Keratinocyte (primary cell): ENCODE data around the gene SPATA16. TPM values are rescaled to one million over a fixed set of nuclear protein-coding genes. Genes with fewer than 3 reads are reported as not detected.

ENCODE experiments used
- DNase-seq: peaks from one replicate; pipeline ENCODE4 v3.0.0-alpha.2; 2011; ENCODE audit warnings: low read depth, missing footprints, low spot score
- FAIRE-seq: peaks from 2 replicates; lab custom pipeline; 2011; peaks lifted over from hg19 to GRCh38; lab: Jason Lieb, UNC
- H2AFZ ChIP-seq: 2 replicates; pipeline ENCODE4 v1.6.0; 2012; ENCODE audit warnings: low read length, control low read depth, inconsistent platforms; ENCODE audit not compliant: control insufficient read depth
- H3K27ac ChIP-seq: 2 replicates; pipeline ENCODE4 v1.5.1; 2011; ENCODE audit warnings: low read length; ENCODE audit not compliant: control insufficient read depth, insufficient read depth
- H3K27me3 ChIP-seq: 3 replicates; pipeline ENCODE4 v1.6.0; 2011; ENCODE audit warnings: low read length; ENCODE audit not compliant: control insufficient read depth, insufficient read depth; ENCODE audit errors: extremely low read depth
- H3K36me3 ChIP-seq, 2 experiments: 2 replicates in 1 of 2; 3 replicates in 1 of 2; pipeline ENCODE4 v1.5.1; 2011; ENCODE audit warnings: low read length in 2 of 2, mild to moderate bottlenecking in 1 of 2; ENCODE audit not compliant: control insufficient read depth in 2 of 2, insufficient read depth in 2 of 2; ENCODE audit errors: extremely low read depth in 1 of 2
- H3K4me1 ChIP-seq: 3 replicates; pipeline ENCODE4 v1.5.1; 2011; ENCODE audit warnings: low read length; ENCODE audit not compliant: control insufficient read depth, insufficient read depth; ENCODE audit errors: extremely low read depth
- H3K4me2 ChIP-seq: 3 replicates; pipeline ENCODE4 v1.6.0; 2011; ENCODE audit warnings: low read depth, low read length; ENCODE audit not compliant: control insufficient read depth, insufficient read depth; ENCODE audit errors: extremely low read depth
- H3K4me3 ChIP-seq, 3 experiments: fragments of 200-600 bp in 1 of 3; sonication (generic) in 1 of 3; 2 replicates in 2 of 3; 3 replicates in 1 of 3; pipeline ENCODE4 v1.5.1; 2011 to 2016; ENCODE audit warnings: low read length in 3 of 3, mild to moderate bottlenecking in 3 of 3, control low read depth in 2 of 3, inconsistent platforms in 1 of 3, low read depth in 1 of 3, mixed read lengths in 1 of 3, mixed run types in 1 of 3, moderate library complexity in 1 of 3; ENCODE audit not compliant: control insufficient read depth in 2 of 3, insufficient read depth in 2 of 3; ENCODE audit errors: extremely low read depth in 1 of 3
- H3K79me2 ChIP-seq: 2 replicates; pipeline ENCODE4 v1.6.0; 2012; ENCODE audit warnings: low read length; ENCODE audit not compliant: control insufficient read depth, insufficient read depth
- H3K9ac ChIP-seq: 3 replicates; pipeline ENCODE4 v1.6.0; 2011; ENCODE audit warnings: low read length; ENCODE audit not compliant: control insufficient read depth, insufficient read depth; ENCODE audit errors: extremely low read depth
- H3K9me1 ChIP-seq: 3 replicates; pipeline ENCODE4 v1.6.0; 2011; ENCODE audit warnings: low read length; ENCODE audit not compliant: control insufficient read depth, insufficient read depth; ENCODE audit errors: extremely low read depth
- H3K9me3 ChIP-seq: 2 replicates; pipeline ENCODE4 v1.5.1; 2012; ENCODE audit warnings: low read depth, low read length; ENCODE audit not compliant: control insufficient read depth
- H4K20me1 ChIP-seq: 3 replicates; pipeline ENCODE4 v1.6.0; 2011; ENCODE audit warnings: low read length; ENCODE audit not compliant: control insufficient read depth, insufficient read depth; ENCODE audit errors: extremely low read depth
- CTCF ChIP-seq, 3 experiments: IDR thresholded peaks in 1 of 3; conservative IDR thresholded peaks in 1 of 3; optimal IDR thresholded peaks in 1 of 3; 2 replicates in 2 of 3; 3 replicates in 1 of 3; pipeline versions ENCODE3 to v1.5.1; 2011; ENCODE audit warnings: low read length in 3 of 3, mild to moderate bottlenecking in 3 of 3, moderate library complexity in 2 of 3, control low read depth in 1 of 3, inconsistent platforms in 1 of 3; ENCODE audit not compliant: insufficient read depth in 2 of 3; ENCODE audit errors: extremely low read depth in 1 of 3
- EZH2 ChIP-seq: IDR thresholded peaks from one replicate; pipeline ENCODE4 v1.6.1; 2012; ENCODE audit warnings: inconsistent platforms, mild to moderate bottlenecking, low read length, moderate library complexity
- dilution Hi-C: fragments of 300-500 bp; cut with MboI; formaldehyde crosslinking; loops from one replicate; pipeline ENCODE4 v1.7.0; 2020; ENCODE audit warnings: low sequenced_read_pairs; ENCODE audit not compliant: extremely low pct_ligation_motif_present
- polyA plus RNA-seq, 5 experiments: library from polyadenylated mRNA; depleted of rRNA in 3 of 5; stranded (reverse) in 3 of 5; stranded (forward) in 1 of 5; unstranded in 1 of 5; fragments of >200 nt; gene quantifications; 1 replicate in 1 of 5; 2 replicates in 3 of 5; 3 replicates in 1 of 5; pipeline versions ENCODE4 v1.2.1 to v1.2.3, GENCODE V29; 2011 to 2012; ENCODE audit warnings: missing spikeins in 2 of 5, low read depth in 1 of 5, low replicate concordance in 1 of 5

SPATA16 gene
- polyA plus RNA-seq, 1 donor (not counting 4 experiments of a cell fraction or from before 2014, with no cell fraction given) = not detected

GRCh38 chr3:173008978-173009377, 132.1 kb downstream of the SPATA16 start:
- FAIRE-seq (no peak), DNase-seq (no peak)
- H3K9me1 ChIP-seq = no peaks in the 10 kb centered on the region
- H3K79me2 ChIP-seq = no peaks in the 10 kb centered on the region
- no peaks in the 10 kb centered on the region for H3K36me3 ChIP-seq
- dilution Hi-C loops = no loop called here
- no peaks in the 10 kb centered on the region for H3K4me1 ChIP-seq
- TF ChIP-seq EZH2 = no peak
- TF ChIP-seq CTCF (optimal IDR thresholded peaks at IDR 0.05 in 1 of 3, IDR thresholded peaks at IDR 0.05 in 1 of 3, conservative IDR thresholded peaks at IDR 0.05 in 1 of 3; ENCODE audit: extremely low read depth in 1 of 3, insufficient read depth in 2 of 3, low read length in 3 of 3) = no peak
- H3K9ac ChIP-seq = no peak overlapping the region
- H3K4me2 ChIP-seq = no peak overlapping the region
- H3K4me3 ChIP-seq = no peak overlapping the region
- H3K27ac ChIP-seq = no peak overlapping the region
- no peaks in the 10 kb centered on the region for H4K20me1 ChIP-seq
- no peaks in the 10 kb centered on the region for H3K27me3 ChIP-seq
- H3K9me3 ChIP-seq = no peaks in the 10 kb centered on the region
- H2AFZ ChIP-seq = no peak overlapping the region

DNA sequence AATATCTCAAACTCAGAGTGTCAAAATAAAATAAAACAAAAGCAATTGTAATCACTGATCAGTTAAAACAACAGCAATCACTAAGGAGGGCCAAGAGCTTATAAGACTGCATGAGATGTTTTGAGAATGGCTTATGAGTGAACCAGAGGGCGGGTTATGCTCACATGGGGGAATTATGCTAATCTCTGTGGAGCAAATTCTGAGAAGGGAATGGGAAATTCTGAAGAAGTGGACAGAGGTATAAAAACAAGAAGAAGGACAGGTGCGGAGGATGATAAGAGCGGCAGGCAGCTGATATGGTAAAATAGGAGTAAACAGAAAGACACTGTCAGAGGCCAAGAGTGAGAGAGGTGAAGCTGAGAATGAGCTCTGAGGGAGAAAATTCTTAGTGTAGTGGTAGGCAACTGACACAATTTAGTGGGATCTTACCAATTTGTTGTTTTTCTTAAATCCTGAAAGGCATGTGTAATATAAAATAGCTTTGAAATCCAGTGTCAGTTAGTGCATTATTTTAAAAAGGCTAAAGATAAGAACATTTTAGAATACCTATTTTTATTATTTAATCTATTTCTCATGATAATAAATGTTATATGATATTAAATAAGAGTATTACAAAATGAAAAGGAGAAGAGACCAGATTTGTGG, 133.8 kb downstream of the SPATA16 start:
- Histone ChIP-seq H3K4me1 (no peaks in the 10 kb centered on the region), H3K27ac (no peak overlapping the region), H4K20me1 (no peaks in the 10 kb centered on the region), H3K9me3 (no peaks in the 10 kb centered on the region), H3K9me1 (no peaks in the 10 kb centered on the region), H3K27me3 (no peaks in the 10 kb centered on the region), H3K9ac (no peak overlapping the region), H3K79me2 (no peaks in the 10 kb centered on the region), H3K4me3 (no peak overlapping the region), H3K4me2 (no peak overlapping the region), H3K36me3 (no peaks in the 10 kb centered on the region), H2AFZ (no peak overlapping the region)
- dilution Hi-C loops = no loop called here
- DNase-seq (no peak), FAIRE-seq (no peak)
- no peak for TF ChIP-seq EZH2
- no peak for TF ChIP-seq CTCF (optimal IDR thresholded peaks at IDR 0.05 in 1 of 3, IDR thresholded peaks at IDR 0.05 in 1 of 3, conservative IDR thresholded peaks at IDR 0.05 in 1 of 3; ENCODE audit: extremely low read depth in 1 of 3, insufficient read depth in 2 of 3, low read length in 3 of 3)
